ENCODE measurements around the gene SRP9. TPM values are rescaled to one million over a fixed set of nuclear protein-coding genes. Genes with fewer than 3 reads are reported as not detected.
"Not testable (repeated sequence)": the region's sequence is repeated elsewhere in the genome, so short reads cannot be mapped to it uniquely, and the experiment has no call there.

SRP9 gene
- polyA plus RNA-seq, 1 donor, result 168 TPM

GRCh38 chr1:225755671-225756319 lies 21.8 kb upstream of the SRP9 start:
- DNase-seq (ENCODE audit: low read depth), result no peak

- no peak for DNase-seq (ENCODE audit: low read depth)
These were observed 19.5 kb upstream of the SRP9 start for GRCh38 chr1:225757927-225758656.

- not testable (repeated sequence) for DNase-seq (ENCODE audit: low read depth)
These were observed 17.7 kb upstream of the SRP9 start for GRCh38 chr1:225759972-225760371.

GRCh38 chr1:225760531-225760930 lies 17.1 kb upstream of the SRP9 start:
- no peak for DNase-seq (ENCODE audit: low read depth)

- not testable (repeated sequence) for DNase-seq (ENCODE audit: low read depth)
These were observed 16.2 kb upstream of the SRP9 start for GRCh38 chr1:225761395-225761794.

- DNase-seq (ENCODE audit: low read depth), result no peak
These were observed 15.6 kb upstream of the SRP9 start for GRCh38 chr1:225762002-225762441.

GRCh38 chr1:225762444-225762843 lies 15.2 kb upstream of the SRP9 start:
- no peak for DNase-seq (ENCODE audit: low read depth)

GRCh38 chr1:225763716-225764548 lies 13.7 kb upstream of the SRP9 start:
- no peak for DNase-seq (ENCODE audit: low read depth)

GRCh38 chr1:225765982-225766674 lies 11.5 kb upstream of the SRP9 start:
- DNase-seq (ENCODE audit: low read depth), result no peak

- DNase-seq (ENCODE audit: low read depth), result no peak
These were observed 10.5 kb upstream of the SRP9 start for GRCh38 chr1:225766967-225767633.

GRCh38 chr1:225767634-225768540 lies 9.7 kb upstream of the SRP9 start:
- DNase-seq (ENCODE audit: low read depth), result no peak

- DNase-seq (ENCODE audit: low read depth), result no peak
These were observed 8.8 kb upstream of the SRP9 start for GRCh38 chr1:225768662-225769426.

- DNase-seq (ENCODE audit: low read depth), result no peak
These were observed 7.9 kb upstream of the SRP9 start for GRCh38 chr1:225769687-225770086.

- no peak for DNase-seq (ENCODE audit: low read depth)
These were observed 6.9 kb upstream of the SRP9 start for GRCh38 chr1:225770561-225771248.

GRCh38 chr1:225771661-225772322 lies 5.8 kb upstream of the SRP9 start:
- no peak for DNase-seq (ENCODE audit: low read depth)

GRCh38 chr1:225772323-225772768 lies 5.3 kb upstream of the SRP9 start:
- DNase-seq (ENCODE audit: low read depth), result peak; percentile 78

GRCh38 chr1:225772848-225773247 lies 4.8 kb upstream of the SRP9 start:
- DNase-seq (ENCODE audit: low read depth), result no peak
